Neuronal stem cell (in vitro differentiated cells): ENCODE data around the gene IQGAP3.
A peak's percentile ranks its signal among the peaks of the same experiment; 100 is the strongest.

Experiments
- DNase-seq: peaks from one replicate; pipeline ENCODE4 v3.0.0-alpha.2; 2013; ENCODE audit warnings: low spot score
- H2AFZ ChIP-seq: one replicate; pipeline ENCODE4 v1.6.1; 2013; ENCODE audit warnings: mild to moderate bottlenecking, low read length, inconsistent platforms
- H2AK5ac ChIP-seq: 2 replicates; pipeline ENCODE4 v1.6.1; 2013; ENCODE audit warnings: low read depth, mild to moderate bottlenecking, inconsistent platforms, low read length, moderate library complexity, mixed read lengths
- H2BK120ac ChIP-seq: 2 replicates; pipeline ENCODE4 v1.6.1; 2013; ENCODE audit warnings: low read depth, mild to moderate bottlenecking, inconsistent platforms, low read length, moderate library complexity, mixed read lengths
- H2BK12ac ChIP-seq: one replicate; pipeline ENCODE4 v1.6.1; 2013; ENCODE audit warnings: low read length, inconsistent platforms
- H2BK15ac ChIP-seq: 2 replicates; pipeline ENCODE4 v1.6.1; 2013; ENCODE audit warnings: mild to moderate bottlenecking, low read length, inconsistent platforms, mixed read lengths
- H2BK5ac ChIP-seq: one replicate; pipeline ENCODE4 v1.6.1; 2013; ENCODE audit warnings: inconsistent platforms, mild to moderate bottlenecking, low read length, moderate library complexity
- H3K14ac ChIP-seq: one replicate; pipeline ENCODE4 v1.6.1; 2013; ENCODE audit warnings: low read length, inconsistent platforms
- H3K18ac ChIP-seq: 2 replicates; pipeline ENCODE4 v1.6.1; 2013; ENCODE audit warnings: low read length, inconsistent platforms
- H3K23ac ChIP-seq: 2 replicates; pipeline ENCODE4 v1.6.1; 2013; ENCODE audit warnings: low read depth, mild to moderate bottlenecking, mixed read lengths, low read length, inconsistent platforms; ENCODE audit not compliant: poor library complexity
- H3K27ac ChIP-seq: replicated peaks from 3 replicates; pipeline ENCODE4 v1.5.1; 2013; ENCODE audit warnings: low read length, inconsistent platforms
- H3K27me3 ChIP-seq, 3 experiments: 2 replicates each; pipeline ENCODE4 v1.6.1; 2013; ENCODE audit warnings: low read length in 3 of 3, mild to moderate bottlenecking in 2 of 3, inconsistent platforms in 1 of 3, low read depth in 1 of 3, mixed read lengths in 1 of 3, moderate library complexity in 1 of 3; ENCODE audit not compliant: control insufficient read depth in 3 of 3, insufficient read depth in 3 of 3
- H3K36me3 ChIP-seq, 2 donors: replicated peaks in 1 of 2; 2 replicates each; pipeline ENCODE4 v1.6.1; 2013; ENCODE audit warnings: low read length in 2 of 2; ENCODE audit not compliant: control insufficient read depth in 2 of 2, insufficient read depth in 2 of 2
- H3K4ac ChIP-seq: 2 replicates; pipeline ENCODE4 v1.6.1; 2013; ENCODE audit warnings: inconsistent platforms, mild to moderate bottlenecking, low read length, moderate library complexity
- H3K4me1 ChIP-seq, 2 donors: 1 replicate in 1 of 2; 2 replicates in 1 of 2; pipeline ENCODE4 v1.6.1; 2013; ENCODE audit warnings: low read length in 2 of 2, low read depth in 1 of 2; ENCODE audit not compliant: control insufficient read depth in 2 of 2, insufficient read depth in 1 of 2
- H3K4me2 ChIP-seq: one replicate; pipeline ENCODE4 v1.6.1; 2013; ENCODE audit warnings: mild to moderate bottlenecking, low read length, inconsistent platforms; ENCODE audit not compliant: insufficient read depth, poor library complexity, severe bottlenecking
- H3K4me3 ChIP-seq, 2 donors: 2 replicates each; pipeline ENCODE4 v1.5.1; 2013; ENCODE audit warnings: low read length in 2 of 2, mild to moderate bottlenecking in 2 of 2, inconsistent platforms in 1 of 2, moderate library complexity in 1 of 2
- H3K79me1 ChIP-seq: one replicate; pipeline ENCODE4 v1.6.1; 2013; ENCODE audit warnings: low read depth, mild to moderate bottlenecking, inconsistent platforms, low read length, moderate library complexity
- H3K9ac ChIP-seq: one replicate; pipeline ENCODE4 v1.6.1; 2013; ENCODE audit warnings: mild to moderate bottlenecking, low read depth, low read length, inconsistent platforms; ENCODE audit not compliant: poor library complexity
- H3K9me3 ChIP-seq, 2 donors: replicated peaks in 1 of 2; 2 replicates each; pipeline versions ENCODE3 to v1.6.1; 2013; ENCODE audit warnings: low read length in 2 of 2, mild to moderate bottlenecking in 2 of 2, inconsistent platforms in 1 of 2, low read depth in 1 of 2, mixed read lengths in 1 of 2, moderate library complexity in 1 of 2; ENCODE audit not compliant: control insufficient read depth in 2 of 2, insufficient read depth in 1 of 2
- H4K8ac ChIP-seq: one replicate; pipeline ENCODE4 v1.6.1; 2013; ENCODE audit warnings: low read depth, mild to moderate bottlenecking, inconsistent platforms, low read length, moderate library complexity
- H4K91ac ChIP-seq: one replicate; pipeline ENCODE4 v1.6.1; 2013; ENCODE audit warnings: low read length, low read depth, mild to moderate bottlenecking, inconsistent platforms; ENCODE audit not compliant: poor library complexity
- WGBS, 2 donors: extraction: QIAGEN DNeasy Blood & Tissue Kit; methylation state at CpG; one replicate each; pipeline ENCODE4 v1.1.7; 2013; ENCODE audit warnings: missing lambda C conversion rate in 2 of 2, mixed read lengths in 1 of 2; ENCODE audit not compliant: insufficient read length in 2 of 2, insufficient replicate concordance in 1 of 2; ENCODE audit errors: extremely low coverage in 2 of 2; 5-methylcytosine and 5-hydroxymethylcytosine counted together

Gene IQGAP3

DNA sequence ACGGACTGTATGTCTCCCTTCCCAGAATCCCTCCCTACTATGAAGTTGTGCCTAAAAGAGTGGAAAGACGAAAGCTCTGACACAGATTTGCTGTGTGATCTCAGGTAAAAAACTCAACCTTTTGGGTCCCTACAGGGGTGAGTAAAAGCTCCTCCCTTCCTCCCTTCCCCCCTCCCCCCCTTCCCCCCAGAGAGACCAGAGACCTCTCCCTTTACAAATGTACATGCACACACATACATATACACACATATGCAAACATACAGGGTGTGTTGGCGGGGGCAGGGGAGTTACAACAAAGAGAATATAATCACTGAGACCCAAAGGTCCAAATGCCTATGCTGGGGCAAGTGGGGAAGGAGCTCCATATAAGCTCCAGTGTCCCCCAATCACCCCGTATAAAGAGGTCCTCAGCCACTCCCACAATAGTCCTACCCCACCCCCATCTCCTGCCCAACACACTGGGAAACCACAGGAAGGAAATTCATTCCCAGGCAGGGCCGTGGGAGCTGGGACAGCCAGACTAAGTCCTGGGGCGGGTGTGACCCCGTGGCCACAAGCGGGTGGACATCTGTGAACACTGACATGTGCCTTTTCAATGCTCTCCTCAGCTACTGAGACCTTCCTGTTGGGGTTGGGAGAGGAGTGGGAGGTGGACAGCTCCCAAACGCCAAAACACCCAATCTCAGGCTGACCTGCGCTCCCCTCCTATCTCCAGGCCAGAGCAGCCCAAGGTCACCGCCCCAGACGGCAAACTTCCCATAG is 73.8 kb downstream of the IQGAP3 start:
- H3K4me3 ChIP-seq, result peak overlapping the region; percentile 51 to 76
- no peak overlapping the region for H3K18ac ChIP-seq
- H3K36me3 ChIP-seq, result no peaks in the 10 kb centered on the region
- peak overlapping the region; percentile 87 for H3K4me2 ChIP-seq
- no peaks in the 10 kb centered on the region for H3K27me3 ChIP-seq
- H3K27ac ChIP-seq, result no peak overlapping the region
- H3K14ac ChIP-seq, result no peak overlapping the region
- H2BK12ac ChIP-seq, result no peak overlapping the region
- peaks cover 24 to 43% of the 10 kb centered on the region in 2 donors for H3K4me1 ChIP-seq
- no peak overlapping the region for H4K91ac ChIP-seq
- no peak overlapping the region for H2BK15ac ChIP-seq
- no peak overlapping the region for H4K8ac ChIP-seq
- WGBS, 2 donors, result no CpG with 5 or more reads among the region's 12 CpGs
- H3K23ac ChIP-seq, result no peak overlapping the region
- H3K9me3 ChIP-seq, result no peaks in the 10 kb centered on the region
- peaks cover 3% of the 10 kb centered on the region for H3K79me1 ChIP-seq
- DNase-seq, result no peak
- no peak overlapping the region for H2AFZ ChIP-seq
- peak overlapping the region; percentile 28 for H2AK5ac ChIP-seq
- no peak overlapping the region for H2BK120ac ChIP-seq
- no peak overlapping the region for H3K9ac ChIP-seq
- no peak overlapping the region for H3K4ac ChIP-seq
- no peak overlapping the region for H2BK5ac ChIP-seq

DNA sequence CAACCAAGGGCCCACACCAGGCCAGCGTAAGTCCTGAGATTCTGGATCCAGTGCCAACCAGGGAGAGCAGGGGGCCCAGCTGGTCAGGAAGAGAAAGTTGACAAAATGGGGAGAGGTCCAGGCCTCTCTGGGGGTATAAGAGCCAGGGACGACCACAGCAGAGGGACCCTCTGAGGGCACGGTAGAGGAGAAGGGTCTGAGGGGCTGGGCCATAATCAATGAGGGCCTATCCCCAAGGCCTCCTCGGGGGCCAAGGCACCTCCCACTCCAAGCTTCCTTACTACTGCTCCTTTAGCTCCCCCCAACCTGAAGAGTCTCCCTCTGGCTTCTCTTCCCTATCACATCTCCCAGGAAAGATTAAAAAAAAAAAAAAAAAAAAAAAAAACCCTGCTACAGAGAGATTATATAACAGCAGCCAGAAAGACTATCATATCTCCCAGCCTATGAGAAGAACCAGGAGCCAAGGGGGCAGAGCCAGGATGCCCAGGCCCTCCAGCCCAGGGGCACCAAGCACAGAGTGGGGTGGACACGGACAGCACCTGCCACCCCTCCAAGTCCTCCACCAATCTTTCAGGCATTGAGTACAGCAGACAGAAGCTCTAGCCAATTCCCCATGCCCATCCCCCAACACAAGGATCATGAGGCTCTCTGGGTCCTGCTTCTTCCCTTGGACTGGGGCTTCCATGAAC is 74.5 kb downstream of the IQGAP3 start:
- Histone ChIP-seq H3K4me3 (no peak overlapping the region), H4K8ac (no peak overlapping the region), H3K27ac (no peak overlapping the region), H2BK15ac (no peak overlapping the region), H3K9me3 (no peaks in the 10 kb centered on the region), H3K4ac (no peak overlapping the region), H3K4me2 (no peak overlapping the region), H2AK5ac (no peak overlapping the region), H2AFZ (no peak overlapping the region), H3K9ac (no peak overlapping the region), H3K18ac (no peak overlapping the region), H4K91ac (no peak overlapping the region), H3K14ac (no peak overlapping the region), H3K36me3 (no peaks in the 10 kb centered on the region), H3K23ac (no peak overlapping the region), H3K4me1 (peaks cover 29 to 36% of the 10 kb centered on the region in 2 donors), H3K79me1 (peaks cover 3% of the 10 kb centered on the region), H2BK12ac (no peak overlapping the region), H3K27me3 (no peaks in the 10 kb centered on the region), H2BK120ac (no peak overlapping the region), H2BK5ac (no peak overlapping the region)
- no peak for DNase-seq
- no CpG with 5 or more reads among the region's 5 CpGs for WGBS, 2 donors

DNA sequence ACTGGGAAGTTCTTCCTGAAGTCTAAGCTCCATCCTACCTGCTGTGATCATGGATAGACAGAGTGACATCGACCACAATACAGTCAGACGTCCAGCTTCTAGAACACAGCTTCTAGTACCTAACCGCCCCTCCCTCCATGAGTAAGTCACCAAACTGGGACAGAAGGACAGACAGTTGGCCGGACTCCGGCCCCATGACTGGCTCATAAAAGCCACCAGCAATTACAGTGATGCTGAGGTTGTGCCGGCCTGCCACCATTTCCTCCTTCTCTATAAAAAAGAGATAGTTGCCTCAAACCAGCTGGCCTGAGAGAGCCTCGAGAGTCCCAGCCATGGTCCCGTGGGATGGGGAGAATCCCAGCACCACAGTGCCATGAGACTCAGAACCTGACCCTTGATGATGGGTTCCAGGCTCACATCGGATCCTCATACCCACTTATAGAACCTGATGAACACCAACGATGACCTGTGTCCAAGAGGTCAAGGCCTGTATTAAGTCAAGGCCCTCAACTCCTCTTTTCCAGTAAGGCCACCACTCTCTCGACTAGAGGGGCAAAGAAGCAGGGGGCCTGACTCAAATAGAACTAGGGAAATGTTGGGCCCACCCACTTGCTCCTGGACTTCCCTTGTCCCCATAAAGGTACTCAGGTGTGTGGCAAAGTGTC is 75.2 kb downstream of the IQGAP3 start:
- no peak overlapping the region for H3K4me2 ChIP-seq
- no peak overlapping the region for H2BK12ac ChIP-seq
- no peak overlapping the region for H3K9ac ChIP-seq
- H3K4ac ChIP-seq, result no peak overlapping the region
- H2BK15ac ChIP-seq, result no peak overlapping the region
- H4K91ac ChIP-seq, result no peak overlapping the region
- peaks cover 29 to 35% of the 10 kb centered on the region in 2 donors for H3K4me1 ChIP-seq
- H2AFZ ChIP-seq, result no peak overlapping the region
- H3K18ac ChIP-seq, result no peak overlapping the region
- no peak overlapping the region for H2BK120ac ChIP-seq
- H3K14ac ChIP-seq, result no peak overlapping the region
- H3K36me3 ChIP-seq, result no peaks in the 10 kb centered on the region
- WGBS, 2 donors, result no CpG with 5 or more reads among the region's 11 CpGs
- no peaks in the 10 kb centered on the region for H3K9me3 ChIP-seq
- peak overlapping the region; percentile 17 for H2AK5ac ChIP-seq
- no peaks in the 10 kb centered on the region for H3K27me3 ChIP-seq
- no peak overlapping the region for H4K8ac ChIP-seq
- H3K23ac ChIP-seq, result no peak overlapping the region
- no peak for DNase-seq
- H3K79me1 ChIP-seq, result peaks cover 3% of the 10 kb centered on the region
- no peak overlapping the region for H2BK5ac ChIP-seq
- H3K27ac ChIP-seq, result no peak overlapping the region
- H3K4me3 ChIP-seq, result no peak overlapping the region

DNA sequence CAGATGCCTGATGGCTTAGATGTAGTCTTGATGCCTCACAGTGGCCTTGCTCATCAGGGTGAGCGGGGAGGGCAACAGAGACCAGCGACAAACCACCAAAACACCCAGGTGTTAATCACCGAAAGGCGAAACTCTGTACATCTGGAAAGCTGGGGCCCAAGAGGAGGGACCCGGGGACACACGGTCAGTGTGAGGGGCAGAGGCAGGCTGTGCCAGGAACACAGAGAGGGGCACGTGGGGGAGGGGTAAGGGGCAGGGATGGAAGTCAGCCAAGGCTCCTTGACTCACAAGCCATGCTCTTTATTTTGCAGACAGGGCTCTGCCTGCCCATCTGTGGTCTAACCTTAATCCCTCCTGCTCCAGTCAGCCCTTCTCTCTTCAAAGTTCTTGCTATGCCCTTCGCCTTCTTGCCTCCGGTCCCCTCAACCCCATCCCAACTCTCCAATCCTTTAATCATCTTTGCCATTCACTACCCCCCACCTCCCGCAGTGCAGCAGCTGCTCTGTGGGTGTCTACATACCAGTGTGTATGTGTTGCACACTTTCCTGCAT is 76.1 kb downstream of the IQGAP3 start:
- no peak overlapping the region for H4K91ac ChIP-seq
- no peak overlapping the region for H3K4me3 ChIP-seq
- H3K27ac ChIP-seq, result no peak overlapping the region
- H3K79me1 ChIP-seq, result peaks cover 3% of the 10 kb centered on the region
- H2AFZ ChIP-seq, result no peak overlapping the region
- H2BK12ac ChIP-seq, result no peak overlapping the region
- H2BK5ac ChIP-seq, result no peak overlapping the region
- no peak overlapping the region for H2BK15ac ChIP-seq
- H3K23ac ChIP-seq, result no peak overlapping the region
- H3K18ac ChIP-seq, result peak overlapping the region; percentile 2
- no peaks in the 10 kb centered on the region for H3K9me3 ChIP-seq
- no peak overlapping the region for H3K14ac ChIP-seq
- no peak overlapping the region for H3K9ac ChIP-seq
- H2AK5ac ChIP-seq, result peak overlapping the region; percentile 30
- no peak for DNase-seq
- no peak overlapping the region for H2BK120ac ChIP-seq
- H4K8ac ChIP-seq, result no peak overlapping the region
- H3K4me2 ChIP-seq, result no peak overlapping the region
- H3K27me3 ChIP-seq, result no peaks in the 10 kb centered on the region
- 100% methylated on average over 2 of the region's 10 CpGs; no CpG with 5 or more reads in 1 of the 2 donors for WGBS, 2 donors
- peaks cover 27 to 34% of the 10 kb centered on the region in 2 donors for H3K4me1 ChIP-seq
- no peak overlapping the region for H3K4ac ChIP-seq
- H3K36me3 ChIP-seq, result no peaks in the 10 kb centered on the region
